Stimulated activated CD8-positive, alpha-beta memory T cell treated with anti-CD3 and anti-CD28 coated beads, Interleukin-7, amount 100 ng/mL, for 24 hours (primary cell): ENCODE results near the gene DOCK1.

Experiments
- DNase-seq: peaks from one replicate; pipeline ENCODE4 v3.0.0-alpha.2; 2020; ENCODE audit warnings: low read depth

Gene DOCK1

GRCh38 chr10:127221281-127221680, 316.1 kb downstream of the DOCK1 start:
- DNase-seq = no peak

- no peak for DNase-seq
Observed at GRCh38 chr10:127227027-127227426, 321.8 kb downstream of the DOCK1 start.

- no peak for DNase-seq
Observed at GRCh38 chr10:127227663-127228062, 322.4 kb downstream of the DOCK1 start.

- DNase-seq = no peak
Observed at GRCh38 chr10:127228195-127228787, 323.1 kb downstream of the DOCK1 start.

GRCh38 chr10:127234306-127234800, 329.1 kb downstream of the DOCK1 start:
- DNase-seq = no peak

- DNase-seq = no peak
Observed at GRCh38 chr10:127236266-127236665, 331.0 kb downstream of the DOCK1 start.

GRCh38 chr10:127242914-127243313, 337.7 kb downstream of the DOCK1 start:
- no peak for DNase-seq

GRCh38 chr10:127243490-127244272, 338.5 kb downstream of the DOCK1 start:
- no peak for DNase-seq

GRCh38 chr10:127245456-127245855, 340.2 kb downstream of the DOCK1 start:
- no peak for DNase-seq

GRCh38 chr10:127250031-127250430, 344.8 kb downstream of the DOCK1 start:
- DNase-seq = no peak

GRCh38 chr10:127252818-127253217, 347.6 kb downstream of the DOCK1 start:
- no peak for DNase-seq

GRCh38 chr10:127254276-127254675, 349.0 kb downstream of the DOCK1 start:
- no peak for DNase-seq

GRCh38 chr10:127257395-127257794, 352.2 kb downstream of the DOCK1 start:
- no peak for DNase-seq

GRCh38 chr10:127259347-127259746, 354.1 kb downstream of the DOCK1 start:
- DNase-seq = no peak

- DNase-seq = no peak
Observed at GRCh38 chr10:127262606-127263005, 357.4 kb downstream of the DOCK1 start.

GRCh38 chr10:127265288-127265687, 360.1 kb downstream of the DOCK1 start:
- no peak for DNase-seq

GRCh38 chr10:127266431-127266830, 361.2 kb downstream of the DOCK1 start:
- no peak for DNase-seq

- no peak for DNase-seq
Observed at GRCh38 chr10:127267442-127267841, 362.2 kb downstream of the DOCK1 start.

- DNase-seq = no peak
Observed at GRCh38 chr10:127272076-127272475, 366.8 kb downstream of the DOCK1 start.

- no peak for DNase-seq
Observed at GRCh38 chr10:127275272-127275671, 370.0 kb downstream of the DOCK1 start.

- DNase-seq = no peak
Observed at GRCh38 chr10:127275793-127276450, 370.7 kb downstream of the DOCK1 start.

GRCh38 chr10:127276794-127277462, 371.7 kb downstream of the DOCK1 start:
- DNase-seq = no peak
